IMR-90 (cell line): ENCODE measurements around the gene ADGRG6. TPM values are rescaled to one million over a fixed set of nuclear protein-coding genes. Genes with fewer than 3 reads are reported as not detected.
A peak's percentile ranks its signal among the peaks of the same experiment; 100 is the strongest.

Source experiments
- ATAC-seq: fragments of 200-7000 bp; cut with Tn5 transposase; 2 replicates; pipeline ENCODE4 v1.9.1; 2020; ENCODE audit warnings: low read depth, mild to moderate bottlenecking, moderate library complexity
- BruUV-seq: library from RNA; stranded (reverse); fragments of 400-500 nt; replicated peaks from 2 replicates; lab custom pipeline; 2021; lab: Mats Ljungman, UMichigan
- CTCF ChIA-PET: fragments of 300-600 bp; formaldehyde crosslinking; extraction: SDS; loops from one replicate; lab custom pipeline; 2021; ENCODE audit warnings: antibody characterized with exemption; lab: Yijun Ruan, JAX
- POLR2A ChIA-PET: fragments of 300-600 bp; sonication (Branson Sonifier 250); formaldehyde crosslinking; loops from one replicate; lab custom pipeline; 2022; ENCODE audit warnings: antibody characterized with exemption; ENCODE audit not compliant: unreplicated experiment; lab: Charles Lee
- DNase-seq: peaks from one replicate; pipeline ENCODE4 v3.0.0; 2013
- H2AFZ ChIP-seq: replicated peaks from 2 replicates; pipeline ENCODE3; 2013; ENCODE audit warnings: low read length, mild to moderate bottlenecking; ENCODE audit not compliant: poor library complexity
- H2AK5ac ChIP-seq: 2 replicates; pipeline ENCODE4 v1.6.1; 2013; ENCODE audit warnings: low read depth, low read length, inconsistent platforms
- H2AK9ac ChIP-seq: replicated peaks from 2 replicates; pipeline ENCODE3; 2013; ENCODE audit warnings: mild to moderate bottlenecking, low read depth, low read length, moderate library complexity; ENCODE audit not compliant: poor library complexity
- H2BK120ac ChIP-seq: 2 replicates; pipeline ENCODE4 v1.6.1; 2013; ENCODE audit warnings: low read depth, low read length, inconsistent platforms
- H2BK15ac ChIP-seq: 3 replicates; pipeline ENCODE4 v1.6.1; 2013; ENCODE audit warnings: low read depth, low read length, inconsistent platforms
- H2BK20ac ChIP-seq: 2 replicates; pipeline ENCODE4 v1.6.1; 2013; ENCODE audit warnings: low read depth, mild to moderate bottlenecking, inconsistent platforms, low read length, moderate library complexity
- H2BK5ac ChIP-seq: 2 replicates; pipeline ENCODE4 v1.6.1; 2013; ENCODE audit warnings: mild to moderate bottlenecking, low read depth, low read length, inconsistent platforms; ENCODE audit not compliant: poor library complexity, severe bottlenecking
- H3K14ac ChIP-seq: replicated peaks from 2 replicates; pipeline ENCODE4 v1.6.1; 2013; ENCODE audit warnings: low read depth, low read length, inconsistent platforms
- H3K18ac ChIP-seq: 2 replicates; pipeline ENCODE4 v1.6.1; 2013; ENCODE audit warnings: low read depth, low read length, control low read depth
- H3K23ac ChIP-seq: 2 replicates; pipeline ENCODE4 v1.6.1; 2013; ENCODE audit warnings: low read depth, low read length, inconsistent platforms
- H3K27ac ChIP-seq: 2 replicates; pipeline ENCODE4 v1.5.1; 2013; ENCODE audit warnings: mild to moderate bottlenecking, control low read depth, low read length; ENCODE audit not compliant: insufficient read depth
- H3K27me3 ChIP-seq: 2 replicates; pipeline ENCODE4 v1.6.1; 2013; ENCODE audit warnings: low read length; ENCODE audit not compliant: control insufficient read depth, insufficient read depth
- H3K36me3 ChIP-seq: 2 replicates; pipeline ENCODE4 v1.6.1; 2013; ENCODE audit warnings: low read length, mixed read lengths; ENCODE audit not compliant: control insufficient read depth, insufficient read depth
- H3K4ac ChIP-seq: 2 replicates; pipeline ENCODE4 v1.6.1; 2013; ENCODE audit warnings: low read depth, low read length, inconsistent platforms
- H3K4me1 ChIP-seq: 2 replicates; pipeline ENCODE4 v1.6.1; 2013; ENCODE audit warnings: low read length, mixed read lengths; ENCODE audit not compliant: control insufficient read depth, insufficient read depth
- H3K4me2 ChIP-seq: 2 replicates; pipeline ENCODE4 v1.6.1; 2013; ENCODE audit warnings: low read depth, mild to moderate bottlenecking, control low read depth, low read length, moderate library complexity
- H3K4me3 ChIP-seq: 2 replicates; pipeline ENCODE4 v1.5.1; 2013; ENCODE audit warnings: low read depth, mild to moderate bottlenecking, control low read depth, low read length, moderate library complexity; ENCODE audit not compliant: insufficient read depth
- H3K56ac ChIP-seq: 2 replicates; pipeline ENCODE4 v1.6.1; 2013; ENCODE audit warnings: low read length, inconsistent platforms; ENCODE audit not compliant: insufficient read depth; ENCODE audit errors: extremely low read depth
- H3K79me1 ChIP-seq, 2 experiments: 2 replicates each; pipeline ENCODE4 v1.6.1; 2013; ENCODE audit warnings: low read length in 2 of 2, inconsistent platforms in 1 of 2, low read depth in 1 of 2
- H3K9ac ChIP-seq: 2 replicates; pipeline ENCODE4 v1.6.1; 2013; ENCODE audit warnings: low read depth, low read length, control low read depth
- H3K9me1 ChIP-seq: 2 replicates; pipeline ENCODE4 v1.6.1; 2013; ENCODE audit warnings: low read length, inconsistent platforms; ENCODE audit not compliant: insufficient read depth
- H3K9me3 ChIP-seq: 2 replicates; pipeline ENCODE4 v1.6.1; 2013; ENCODE audit warnings: low read length; ENCODE audit not compliant: control insufficient read depth, insufficient read depth
- H4K20me1 ChIP-seq: 2 replicates; pipeline ENCODE4 v1.6.1; 2013; ENCODE audit warnings: low read length, inconsistent platforms; ENCODE audit not compliant: insufficient read depth
- H4K5ac ChIP-seq: 2 replicates; pipeline ENCODE4 v1.6.1; 2013; ENCODE audit warnings: mild to moderate bottlenecking, low read depth, low read length, control low read depth
- H4K8ac ChIP-seq, 2 experiments: 2 replicates each; pipeline ENCODE4 v1.6.1; 2013; ENCODE audit warnings: low read depth in 2 of 2, low read length in 2 of 2, control low read depth in 1 of 2, inconsistent platforms in 1 of 2
- H4K91ac ChIP-seq: 2 replicates; pipeline ENCODE4 v1.6.1; 2013; ENCODE audit warnings: low read depth, low read length, inconsistent platforms; ENCODE audit not compliant: insufficient read depth
- CHD1 ChIP-seq: IDR thresholded peaks from 2 replicates; pipeline ENCODE4 v1.6.1; 2012; ENCODE audit warnings: low read depth, low read length, improper control_type of control experiment
- FOS ChIP-seq: fragments of 150-350 bp; IDR thresholded peaks from 2 replicates; pipeline ENCODE4 v1.6.1; 2016; ENCODE audit warnings: low read depth, low read length
- MAFK ChIP-seq: IDR thresholded peaks from 2 replicates; pipeline ENCODE4 v1.6.1; 2012; ENCODE audit warnings: low read depth, low read length, improper control_type of control experiment
- MXI1 ChIP-seq: IDR thresholded peaks from 2 replicates; pipeline ENCODE4 v1.6.1; 2012; ENCODE audit warnings: low read depth, mild to moderate bottlenecking, low read length, moderate library complexity, borderline replicate concordance
- NFE2L2 ChIP-seq: fragments of 150-350 bp; IDR thresholded peaks from 2 replicates; pipeline ENCODE4 v1.6.1; 2016; ENCODE audit warnings: low read depth, mild to moderate bottlenecking, low read length
- POLR2A ChIP-seq: IDR thresholded peaks from 2 replicates; pipeline ENCODE4 v1.6.1; 2012; ENCODE audit warnings: mild to moderate bottlenecking, low read depth, low read length
- RAD21 ChIP-seq: IDR thresholded peaks from 2 replicates; pipeline ENCODE4 v1.6.1; 2012; ENCODE audit warnings: low read length, improper control_type of control experiment
- SMC3 ChIP-seq: fragments of 150-350 bp; IDR thresholded peaks from 2 replicates; pipeline ENCODE4 v1.6.1; 2016; ENCODE audit warnings: low read depth, mild to moderate bottlenecking, antibody characterized with exemption, low read length, moderate library complexity
- WGBS, 2 experiments: methylation state at CpG; one replicate each; pipeline versions ENCODE4 v1.1.5 to v1.1.7; 2013; ENCODE audit warnings: missing lambda C conversion rate in 2 of 2; ENCODE audit not compliant: insufficient read length in 1 of 2; ENCODE audit errors: extremely low coverage in 2 of 2; 5-methylcytosine and 5-hydroxymethylcytosine counted together
- dilution Hi-C: fragments of 300-500 bp; cut with HindIII; formaldehyde crosslinking; loops from one replicate; pipeline ENCODE4 v1.14.3; 2018; ENCODE audit warnings: low sequenced_read_pairs; ENCODE audit not compliant: unreplicated experiment
- in situ Hi-C: fragments of 300-500 bp; cut with MboI; formaldehyde crosslinking; loops from 3 replicates; pipeline ENCODE4 v1.14.3; 2019; ENCODE audit warnings: low sequenced_read_pairs, inconsistent platforms, mixed read lengths
- intact Hi-C: fragments of 100-400 bp; cut with micrococcal nuclease; formaldehyde crosslinking; loops from 2 replicates; pipeline ENCODE4 v1.10.0; 2022
- polyA plus RNA-seq, 3 experiments: library from polyadenylated mRNA; depleted of rRNA; stranded (reverse); fragments of >200 nt; gene quantifications; 2 replicates each; pipeline ENCODE4 v1.2.3, GENCODE V29; 2012; ENCODE audit warnings: low replicate concordance in 1 of 3
- total RNA-seq: library from RNA; depleted of rRNA; stranded (reverse); fragments of >200 nt; gene quantifications from 2 replicates; pipeline ENCODE4 v1.2.3, GENCODE V29; 2012
- TF ChIP-seq, protein P1 (sequence below): fragments of 150-350 bp; IDR thresholded peaks from 2 replicates; pipeline ENCODE4 v1.6.1; 2016; ENCODE audit warnings: low read depth, mild to moderate bottlenecking, low read length, moderate library complexity, borderline replicate concordance

Gene ADGRG6
- total and polyA plus RNA-seq, 2 of the 4 experiments (the other 2 are of a cell fraction), result 10.0 to 20.3 TPM

DNA sequence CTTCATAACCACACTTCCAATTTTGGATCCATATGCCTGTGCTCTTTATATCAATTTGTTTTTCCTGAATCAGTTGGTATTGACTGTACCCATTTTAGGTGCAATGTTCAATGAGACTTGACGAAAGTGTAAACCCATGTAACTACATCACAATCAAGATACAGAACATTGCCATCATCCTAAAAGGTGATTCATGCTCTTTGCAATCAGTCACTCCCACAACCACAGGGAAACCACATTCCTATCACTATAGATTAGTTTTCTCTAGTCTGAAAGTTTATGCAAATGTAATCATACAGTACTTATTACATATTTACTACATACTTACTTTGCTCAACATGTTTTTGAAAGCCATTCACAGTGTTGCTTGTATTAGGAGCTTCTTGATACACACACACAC is 167.4 kb downstream of the ADGRG6 start:
- ATAC-seq (no peak), DNase-seq (peak; percentile 8)
- Histone ChIP-seq H2AK5ac (no peak overlapping the region), H3K27ac (no peak overlapping the region), H4K20me1 (no peaks in the 10 kb centered on the region), H3K14ac (no peak overlapping the region), H3K4ac (no peak overlapping the region), H3K4me3 (no peak overlapping the region), H3K56ac (no peak overlapping the region), H3K23ac (no peak overlapping the region), H2BK20ac (no peak overlapping the region), H3K36me3 (no peaks in the 10 kb centered on the region), H3K79me1 (no peaks in the 10 kb centered on the region), H3K9me1 (no peaks in the 10 kb centered on the region), H3K4me2 (no peak overlapping the region), H4K8ac (no peak overlapping the region), H3K9ac (no peak overlapping the region), H3K18ac (no peak overlapping the region), H3K9me3 (peaks cover 3% of the 10 kb centered on the region), H2BK120ac (no peak overlapping the region), H3K4me1 (no peaks in the 10 kb centered on the region), H2AK9ac (no peak overlapping the region), H2BK5ac (no peak overlapping the region), H2BK15ac (no peak overlapping the region), H4K91ac (no peak overlapping the region), H2AFZ (no peak overlapping the region), H3K27me3 (no peaks in the 10 kb centered on the region), H4K5ac (no peak overlapping the region)
- in situ Hi-C loops (no loop called here), dilution Hi-C loops (no loop called here), intact Hi-C loops (no loop called here)
- no CpG with 5 or more reads among the region's 1 CpG for WGBS, 2 experiments
- ChIA-PET POLR2A (no interaction called here), CTCF (no interaction called here)
- no peak for TF ChIP-seq NFE2L2
- TF ChIP-seq CHD1, result no peak
- TF ChIP-seq FOS, result no peak
- TF ChIP-seq RAD21, result no peak
- no peak for TF ChIP-seq POLR2A
- TF ChIP-seq MXI1, result no peak
- TF ChIP-seq SMC3, result no peak
- TF ChIP-seq, protein P1, sequence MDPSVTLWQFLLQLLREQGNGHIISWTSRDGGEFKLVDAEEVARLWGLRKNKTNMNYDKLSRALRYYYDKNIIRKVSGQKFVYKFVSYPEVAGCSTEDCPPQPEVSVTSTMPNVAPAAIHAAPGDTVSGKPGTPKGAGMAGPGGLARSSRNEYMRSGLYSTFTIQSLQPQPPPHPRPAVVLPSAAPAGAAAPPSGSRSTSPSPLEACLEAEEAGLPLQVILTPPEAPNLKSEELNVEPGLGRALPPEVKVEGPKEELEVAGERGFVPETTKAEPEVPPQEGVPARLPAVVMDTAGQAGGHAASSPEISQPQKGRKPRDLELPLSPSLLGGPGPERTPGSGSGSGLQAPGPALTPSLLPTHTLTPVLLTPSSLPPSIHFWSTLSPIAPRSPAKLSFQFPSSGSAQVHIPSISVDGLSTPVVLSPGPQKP, result no peak
- TF ChIP-seq MAFK, result no peak
- BruUV-seq, result no TSS peak
